BLaER1 (cell line): ENCODE results near the gene REN.

Experiments
- H3K27ac ChIP-seq: shearing (Covaris generic); formaldehyde crosslinking; 2 replicates; pipeline ENCODE4 v1.8.1; 2022
- H3K27me3 ChIP-seq: shearing (Covaris generic); formaldehyde crosslinking; 2 replicates; pipeline ENCODE4 v1.8.1; 2022
- H3K36me3 ChIP-seq: shearing (Covaris generic); formaldehyde crosslinking; 2 replicates; pipeline ENCODE4 v1.8.1; 2022
- H3K4me1 ChIP-seq: shearing (Covaris generic); formaldehyde crosslinking; 2 replicates; pipeline ENCODE4 v1.8.1; 2022
- H3K4me2 ChIP-seq: shearing (Covaris generic); formaldehyde crosslinking; 2 replicates; pipeline ENCODE4 v1.8.1; 2022
- H3K4me3 ChIP-seq: shearing (Covaris generic); formaldehyde crosslinking; 2 replicates; pipeline ENCODE4 v1.8.1; 2022
- H3K9ac ChIP-seq: shearing (Covaris generic); formaldehyde crosslinking; 2 replicates; pipeline ENCODE4 v1.8.1; 2022
- H3K9me3 ChIP-seq: shearing (Covaris generic); formaldehyde crosslinking; 2 replicates; pipeline ENCODE4 v1.8.1; 2022
- H4K20me1 ChIP-seq: shearing (Covaris generic); formaldehyde crosslinking; 2 replicates; pipeline ENCODE4 v1.8.1; 2022
- Cebpa-rat ChIP-seq: shearing (Covaris generic); IDR thresholded peaks from 2 replicates; pipeline ENCODE4 v1.8.1; 2022

The REN gene

GRCh38 chr1:204147406-204148383 is 18.4 kb downstream of the REN start:
- Histone ChIP-seq H3K4me1 (peaks cover 17% of the 10 kb centered on the region), H3K9me3 (no peaks in the 10 kb centered on the region), H4K20me1 (no peaks in the 10 kb centered on the region), H3K4me2 (no peak overlapping the region), H3K36me3 (peaks cover 12% of the 10 kb centered on the region; the same call in 1 of the 2 replicates), H3K27me3 (no peaks in the 10 kb centered on the region), H3K4me3 (no peak overlapping the region), H3K9ac (no peak overlapping the region), H3K27ac (no peak overlapping the region)
- TF ChIP-seq Cebpa-rat = no peak

- H3K9me3 ChIP-seq = no peaks in the 10 kb centered on the region
- no peak for TF ChIP-seq Cebpa-rat
- H3K36me3 ChIP-seq = peaks cover 14% of the 10 kb centered on the region; the same call in 1 of the 2 replicates
- H3K27ac ChIP-seq = no peak overlapping the region
- H3K27me3 ChIP-seq = no peaks in the 10 kb centered on the region
- peaks cover 12% of the 10 kb centered on the region for H3K4me1 ChIP-seq
- no peaks in the 10 kb centered on the region for H4K20me1 ChIP-seq
- H3K4me2 ChIP-seq = no peak overlapping the region
- no peak overlapping the region for H3K4me3 ChIP-seq
- no peak overlapping the region for H3K9ac ChIP-seq
Measured at GRCh38 chr1:204146965-204147364, 19.2 kb downstream of the REN start.

- H4K20me1 ChIP-seq = no peaks in the 10 kb centered on the region
Measured at GRCh38 chr1:204146309-204146708, 19.8 kb downstream of the REN start.

GRCh38 chr1:204145033-204145504 is 21.1 kb downstream of the REN start:
- H3K4me3 ChIP-seq = no peak overlapping the region
- H3K27ac ChIP-seq = no peak overlapping the region
- H3K9ac ChIP-seq = no peak overlapping the region
- H3K27me3 ChIP-seq = no peaks in the 10 kb centered on the region
- H3K4me2 ChIP-seq = no peak overlapping the region
- no peaks in the 10 kb centered on the region for H3K4me1 ChIP-seq
- no peaks in the 10 kb centered on the region for H4K20me1 ChIP-seq
- TF ChIP-seq Cebpa-rat = no peak
- H3K9me3 ChIP-seq = no peaks in the 10 kb centered on the region
- peaks cover 25% of the 10 kb centered on the region for H3K36me3 ChIP-seq

More at GRCh38 chr1:204146309-204146708, 19.8 kb downstream of the REN start:
- H3K4me2 ChIP-seq = no peak overlapping the region
- peaks cover 10% of the 10 kb centered on the region for H3K4me1 ChIP-seq
- no peak overlapping the region for H3K4me3 ChIP-seq
- no peaks in the 10 kb centered on the region for H3K9me3 ChIP-seq
- H3K36me3 ChIP-seq = peaks cover 18% of the 10 kb centered on the region; the same call in 1 of the 2 replicates
- H3K27ac ChIP-seq = no peak overlapping the region
- no peak for TF ChIP-seq Cebpa-rat
- H3K9ac ChIP-seq = no peak overlapping the region
- H3K27me3 ChIP-seq = no peaks in the 10 kb centered on the region

- H3K9ac ChIP-seq = no peak overlapping the region
- no peaks in the 10 kb centered on the region for H4K20me1 ChIP-seq
- H3K36me3 ChIP-seq = peaks cover 41% of the 10 kb centered on the region
- H3K9me3 ChIP-seq = no peaks in the 10 kb centered on the region
- no peak overlapping the region for H3K4me3 ChIP-seq
- no peaks in the 10 kb centered on the region for H3K4me1 ChIP-seq
- TF ChIP-seq Cebpa-rat = no peak
- H3K27ac ChIP-seq = no peak overlapping the region
- no peak overlapping the region for H3K4me2 ChIP-seq
- H3K27me3 ChIP-seq = no peaks in the 10 kb centered on the region
Measured at GRCh38 chr1:204143276-204144041, 22.7 kb downstream of the REN start.

GRCh38 chr1:204142032-204142974 is 23.8 kb downstream of the REN start:
- H3K27me3 ChIP-seq = no peaks in the 10 kb centered on the region
- no peaks in the 10 kb centered on the region for H3K9me3 ChIP-seq
- no peak for TF ChIP-seq Cebpa-rat
- no peak overlapping the region for H3K4me3 ChIP-seq
- H4K20me1 ChIP-seq = no peaks in the 10 kb centered on the region
- no peak overlapping the region for H3K9ac ChIP-seq
- H3K4me1 ChIP-seq = no peaks in the 10 kb centered on the region
- peaks cover 47% of the 10 kb centered on the region for H3K36me3 ChIP-seq
- H3K4me2 ChIP-seq = no peak overlapping the region
- H3K27ac ChIP-seq = no peak overlapping the region

- Histone ChIP-seq H3K4me3 (no peak overlapping the region), H3K27me3 (no peaks in the 10 kb centered on the region), H3K4me2 (no peak overlapping the region), H3K9me3 (no peaks in the 10 kb centered on the region), H3K36me3 (peaks cover 52% of the 10 kb centered on the region), H4K20me1 (no peaks in the 10 kb centered on the region), H3K9ac (no peak overlapping the region), H3K27ac (no peak overlapping the region), H3K4me1 (no peaks in the 10 kb centered on the region)
- TF ChIP-seq Cebpa-rat = no peak
Measured at GRCh38 chr1:204141131-204141530, 25.0 kb downstream of the REN start.

GRCh38 chr1:204139952-204140351 is 26.2 kb downstream of the REN start:
- H4K20me1 ChIP-seq = no peaks in the 10 kb centered on the region
- no peaks in the 10 kb centered on the region for H3K9me3 ChIP-seq
- H3K27ac ChIP-seq = no peak overlapping the region
- H3K27me3 ChIP-seq = no peaks in the 10 kb centered on the region
- no peak overlapping the region for H3K4me2 ChIP-seq
- no peaks in the 10 kb centered on the region for H3K4me1 ChIP-seq
- no peak for TF ChIP-seq Cebpa-rat
- H3K36me3 ChIP-seq = peaks cover 46% of the 10 kb centered on the region
- H3K4me3 ChIP-seq = no peak overlapping the region
- H3K9ac ChIP-seq = no peak overlapping the region

- Histone ChIP-seq H3K27me3 (no peaks in the 10 kb centered on the region), H3K4me3 (no peak overlapping the region), H3K4me1 (peaks cover 6% of the 10 kb centered on the region), H3K9me3 (no peaks in the 10 kb centered on the region), H4K20me1 (no peaks in the 10 kb centered on the region), H3K4me2 (no peak overlapping the region), H3K27ac (no peak overlapping the region), H3K36me3 (peaks cover 54% of the 10 kb centered on the region), H3K9ac (no peak overlapping the region)
- no peak for TF ChIP-seq Cebpa-rat
Measured at GRCh38 chr1:204139088-204139487, 27.0 kb downstream of the REN start.
